GM19468 (cell line): ENCODE measurements around the gene CBFA2T2.
A peak's percentile ranks its signal among the peaks of the same experiment; 100 is the strongest.

Experiments used
- ATAC-seq: cut with Tn5 transposase; IDR thresholded peaks from one replicate; pipeline ENCODE4 v1.9.1; 2021; ENCODE audit warnings: mild to moderate bottlenecking, moderate library complexity, moderate number of reproducible peaks; ENCODE audit not compliant: unreplicated experiment; ENCODE audit errors: extremely low read depth

CBFA2T2 gene

GRCh38 chr20:33672426-33673113 is 182.7 kb downstream of the CBFA2T2 start:
- ATAC-seq, result no peak

GRCh38 chr20:33673114-33673409 is 183.2 kb downstream of the CBFA2T2 start:
- no peak for ATAC-seq

DNA sequence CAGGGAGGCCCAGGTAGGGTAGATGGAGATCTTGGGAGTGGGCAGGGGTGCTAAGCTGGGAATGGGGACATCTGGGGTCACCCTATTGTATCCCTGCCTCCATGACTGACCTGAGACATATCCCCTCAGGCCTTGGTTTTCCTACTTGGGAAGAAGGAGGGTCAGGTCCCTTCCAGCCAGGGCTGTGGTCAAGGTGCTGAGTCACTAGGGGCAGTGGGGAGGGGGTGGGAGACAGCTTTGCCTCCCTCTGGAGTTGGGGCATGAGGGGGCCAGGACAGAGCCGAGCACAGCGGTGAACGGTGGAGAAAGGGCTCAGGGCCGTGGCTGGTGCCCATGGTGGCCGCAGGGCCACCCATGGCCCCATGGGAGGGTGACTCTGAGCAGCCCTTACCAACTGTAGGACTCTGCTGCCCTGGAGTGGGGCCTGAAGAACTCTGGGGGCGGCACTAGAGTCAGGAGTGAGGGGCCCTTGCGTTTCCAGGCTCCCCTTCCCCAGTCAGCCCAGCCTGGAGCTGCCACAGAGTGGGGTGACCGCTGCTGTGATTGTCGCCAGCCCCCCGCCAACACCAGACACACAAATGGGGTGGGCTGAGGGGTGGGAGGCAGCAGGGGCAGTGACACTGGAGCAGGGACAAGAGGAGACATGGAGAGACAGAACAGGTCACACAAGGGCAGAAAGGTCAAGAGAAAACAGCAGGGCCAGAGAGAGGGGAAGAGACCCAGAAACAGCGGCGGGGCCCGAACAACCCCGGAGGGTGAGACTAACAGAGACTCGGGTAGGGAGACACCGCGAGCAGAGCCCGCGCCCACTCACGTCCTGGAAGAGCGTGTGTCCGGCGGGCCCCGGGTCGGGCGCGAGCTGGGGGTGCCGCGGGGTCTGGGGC is 183.8 kb downstream of the CBFA2T2 start:
- no peak for ATAC-seq

- ATAC-seq, result no peak
These were observed 184.6 kb downstream of the CBFA2T2 start, which contains the start of gene NECAB3 for GRCh38 chr20:33674294-33675135. NECAB3 (minus strand) TSS chr20:33674428; CDS start chr20:33674352, 76 bp downstream.

DNA sequence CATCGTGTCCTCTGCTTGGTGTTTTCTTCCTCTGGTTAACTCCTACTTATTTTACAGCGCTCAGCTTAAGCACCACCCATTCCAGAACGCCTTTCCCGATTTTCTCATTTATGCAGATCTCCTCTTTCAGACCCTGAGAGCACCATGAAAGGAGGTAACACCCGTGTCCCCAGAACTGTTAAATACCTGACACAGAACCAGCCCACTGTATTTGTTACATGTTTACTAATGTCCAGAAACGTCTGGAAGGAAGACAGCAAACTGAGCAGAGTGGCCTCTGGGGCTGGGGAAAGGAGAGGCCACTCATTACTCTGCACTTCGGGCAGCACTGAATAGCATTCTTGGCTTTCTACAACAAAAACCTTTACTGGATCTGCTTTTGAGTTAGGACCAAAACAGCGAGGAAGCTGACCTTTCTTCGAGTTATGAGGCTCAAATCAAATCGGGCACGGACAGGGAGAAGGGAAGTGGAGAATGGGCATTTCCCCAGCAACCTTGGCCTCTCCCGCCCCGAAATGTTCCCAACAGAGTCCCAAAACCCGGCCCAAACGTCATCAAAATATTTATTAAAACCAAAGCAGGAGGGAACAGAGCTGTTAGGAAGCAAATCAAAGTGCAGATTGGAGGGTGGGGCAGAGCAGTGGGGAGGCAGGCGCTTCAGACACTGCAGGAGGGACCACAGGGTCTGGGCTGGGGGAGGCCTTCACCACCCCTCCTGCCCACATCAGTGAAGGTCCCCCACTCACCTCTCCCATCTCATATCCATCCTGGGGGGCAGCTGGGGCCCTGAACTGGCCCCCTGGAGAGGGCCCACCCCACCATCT is 185.5 kb downstream of the CBFA2T2 start:
- ATAC-seq, result no peak

GRCh38 chr20:33676121-33676520 is 186.2 kb downstream of the CBFA2T2 start:
- no peak for ATAC-seq

DNA sequence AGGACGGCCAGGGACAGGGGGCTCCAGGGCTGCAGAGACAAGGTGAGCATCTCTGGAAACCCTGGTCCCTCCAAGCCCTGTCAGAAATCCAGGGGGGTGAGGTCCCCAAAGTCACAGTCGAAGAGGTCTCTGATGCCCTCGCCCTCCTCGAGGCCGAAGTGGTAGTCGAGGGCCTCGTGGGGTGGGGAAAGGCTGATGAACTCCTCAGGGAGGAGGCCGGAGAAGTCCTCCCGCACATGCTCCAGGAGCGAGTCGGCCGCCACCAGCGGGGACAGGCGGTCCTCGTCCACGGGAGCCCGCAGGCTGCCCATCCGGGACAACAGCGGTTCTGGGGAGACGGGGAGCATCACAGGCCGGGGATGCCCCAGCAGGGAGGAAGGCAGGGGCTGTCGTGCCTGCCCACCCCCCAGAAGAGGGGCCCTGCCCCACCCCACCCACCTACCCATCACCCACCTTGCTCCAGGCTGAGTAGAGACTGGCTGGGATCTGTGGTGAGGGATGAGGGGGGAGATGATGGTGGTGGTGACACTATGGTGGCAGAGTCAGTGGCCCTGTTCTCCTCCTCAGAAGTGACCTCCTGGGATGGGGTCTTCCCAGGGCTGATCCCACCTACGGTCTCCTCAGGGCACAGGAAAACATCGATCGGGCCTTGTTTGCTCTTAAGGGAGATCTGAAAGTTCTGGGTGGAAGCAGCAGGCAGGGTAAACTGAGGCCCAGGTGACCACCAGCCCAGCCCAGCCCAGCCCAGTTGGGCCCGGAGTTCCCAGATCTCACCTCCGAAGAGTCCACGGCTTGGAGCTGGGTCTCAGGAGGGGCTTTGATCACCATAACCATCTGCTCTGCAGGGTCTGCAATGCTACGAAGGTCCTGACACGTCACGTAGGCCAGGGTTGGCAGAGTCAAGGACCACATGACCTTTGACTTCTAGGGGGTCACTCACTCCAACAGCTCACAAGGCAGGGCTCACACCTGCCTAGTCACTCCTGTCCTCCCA is 187.1 kb downstream of the CBFA2T2 start:
- no peak for ATAC-seq

- ATAC-seq, result no peak
These were observed 188.3 kb downstream of the CBFA2T2 start for GRCh38 chr20:33677991-33678702.

- ATAC-seq, result no peak
These were observed 190.0 kb downstream of the CBFA2T2 start for GRCh38 chr20:33679758-33680485.

DNA sequence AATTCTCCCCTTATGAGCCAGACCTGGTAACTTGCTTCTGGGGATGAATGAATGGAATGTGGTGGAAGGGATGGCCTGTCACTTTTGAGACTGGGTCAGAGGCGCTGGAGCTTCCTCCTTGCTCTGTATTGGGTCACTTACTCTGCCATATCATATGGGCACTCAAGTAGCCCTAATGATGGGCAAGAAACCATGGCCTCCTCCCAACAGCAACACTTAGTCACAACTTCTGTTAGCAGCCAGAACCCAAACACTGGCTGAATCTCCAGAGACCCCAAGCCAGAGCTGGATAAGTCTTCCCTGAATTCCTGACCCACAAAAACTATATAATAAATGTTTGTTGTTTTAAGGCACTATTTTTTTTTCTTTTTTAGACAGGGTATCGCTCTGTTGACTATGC is 190.8 kb downstream of the CBFA2T2 start:
- no peak for ATAC-seq

DNA sequence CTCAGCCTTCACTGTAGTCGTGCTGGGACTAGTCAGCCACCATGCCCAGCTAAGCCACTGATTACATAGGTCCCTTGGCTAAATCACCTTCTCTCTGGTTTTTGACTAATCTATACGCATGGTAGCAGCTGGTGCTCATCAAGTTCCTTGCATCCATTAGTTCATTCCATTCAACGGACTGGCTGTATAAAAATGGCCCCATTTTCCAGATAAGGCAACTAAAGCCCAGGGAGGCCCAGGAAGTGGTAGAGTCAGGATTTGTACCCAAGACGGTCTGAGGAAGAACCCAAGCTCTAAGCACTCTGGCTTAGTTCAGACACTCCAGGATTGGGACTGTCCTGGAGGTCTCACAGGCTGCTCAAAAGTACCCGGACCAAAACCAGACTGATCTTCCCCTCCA is 191.4 kb downstream of the CBFA2T2 start:
- no peak for ATAC-seq

GRCh38 chr20:33681728-33682353 is 191.9 kb downstream of the CBFA2T2 start:
- ATAC-seq, result no peak

- no peak for ATAC-seq
These were observed 194.8 kb downstream of the CBFA2T2 start for GRCh38 chr20:33684533-33685327.

GRCh38 chr20:33685328-33686099 is 195.6 kb downstream of the CBFA2T2 start:
- ATAC-seq, result peak; percentile 13
